Smooth muscle cell (in vitro differentiated cells): ENCODE measurements around the gene RIMBP2. TPM values are rescaled to one million over a fixed set of nuclear protein-coding genes. Genes with fewer than 3 reads are reported as not detected.

Experiments
- DNase-seq: peaks from one replicate; lab custom pipeline; 2025; ENCODE audit not compliant: unreplicated experiment; lab: John Stamatoyannopoulos, UW
- H2AFZ ChIP-seq: fragments of 200-600 bp; sonication (generic); 2 replicates; pipeline ENCODE4 v1.6.0; 2016; ENCODE audit warnings: antibody characterized with exemption, low read depth, mild to moderate bottlenecking
- H3F3A ChIP-seq: fragments of 200-600 bp; sonication (generic); 2 replicates; pipeline ENCODE4 v1.6.0; 2017; ENCODE audit warnings: antibody characterized with exemption, low read depth
- H3K27ac ChIP-seq: fragments of 200-600 bp; sonication (generic); 2 replicates; pipeline ENCODE4 v1.5.1; 2016; ENCODE audit warnings: low read depth, mild to moderate bottlenecking
- H3K27me3 ChIP-seq: fragments of 200-600 bp; sonication (generic); 2 replicates; pipeline ENCODE4 v1.6.1; 2016; ENCODE audit warnings: low read depth, mild to moderate bottlenecking
- H3K36me3 ChIP-seq: fragments of 200-600 bp; sonication (generic); 2 replicates; pipeline ENCODE4 v1.5.1; 2016; ENCODE audit warnings: low read depth
- H3K4me1 ChIP-seq: fragments of 200-600 bp; sonication (generic); 2 replicates; pipeline ENCODE4 v1.5.1; 2016; ENCODE audit warnings: low read depth
- H3K4me2 ChIP-seq: fragments of 200-600 bp; sonication (generic); 2 replicates; pipeline ENCODE4 v1.6.0; 2016; ENCODE audit warnings: mild to moderate bottlenecking
- H3K4me3 ChIP-seq: fragments of 200-600 bp; sonication (generic); 2 replicates; pipeline ENCODE4 v1.5.1; 2016; ENCODE audit warnings: mild to moderate bottlenecking
- H3K79me2 ChIP-seq: fragments of 200-600 bp; sonication (generic); 2 replicates; pipeline ENCODE4 v1.6.0; 2016; ENCODE audit warnings: low read depth, mild to moderate bottlenecking
- H3K9ac ChIP-seq: fragments of 200-600 bp; sonication (generic); 2 replicates; pipeline ENCODE4 v1.6.0; 2016; ENCODE audit warnings: low read depth
- H3K9me3 ChIP-seq: fragments of 200-600 bp; sonication (generic); replicated peaks from 2 replicates; pipeline ENCODE4 v1.5.1; 2016; ENCODE audit warnings: low read depth
- H4K20me1 ChIP-seq: fragments of 200-600 bp; sonication (generic); 2 replicates; pipeline ENCODE4 v1.6.0; 2016; ENCODE audit warnings: low read depth
- CTCF ChIP-seq: fragments of 200-600 bp; sonication (generic); IDR thresholded peaks from 2 replicates; pipeline ENCODE4 v1.5.1; 2017; ENCODE audit warnings: borderline replicate concordance, mild to moderate bottlenecking, antibody characterized with exemption; ENCODE audit not compliant: insufficient read depth, poor library complexity, severe bottlenecking
- WGBS: methylation state at CpG from one replicate; pipeline ENCODE4 v1.1.7; 2016; ENCODE audit warnings: low lambda C conversion rate; 5-methylcytosine and 5-hydroxymethylcytosine counted together
- polyA plus RNA-seq: library from polyadenylated mRNA; unstranded; fragments of >200 nt; fragmentation: Nextera tagmentation; extraction: Ambion mirVana; gene quantifications from 2 replicates; pipeline ENCODE4 v1.2.1, GENCODE V29; 2016
- total RNA-seq: library from RNA; depleted of rRNA; stranded (reverse); fragments of >200 nt; gene quantifications from 2 replicates; pipeline ENCODE4 v1.2.3, GENCODE V29; 2014

Gene RIMBP2
- total and polyA plus RNA-seq, 2 experiments from 2014 or later = 2.3 TPM; not detected in 1

- Histone ChIP-seq H3K4me1 (no peaks in the 10 kb centered on the region), H3K4me2 (no peak overlapping the region), H3K79me2 (no peaks in the 10 kb centered on the region), H3K27me3 (peaks cover 6% of the 10 kb centered on the region), H3K36me3 (no peaks in the 10 kb centered on the region), H3K9me3 (no peaks in the 10 kb centered on the region), H2AFZ (no peak overlapping the region), H3F3A (no peaks in the 10 kb centered on the region), H3K27ac (no peak overlapping the region), H3K4me3 (no peak overlapping the region), H4K20me1 (no peaks in the 10 kb centered on the region), H3K9ac (no peak overlapping the region)
- 84% methylated on average over 13 of the region's 13 CpGs for WGBS
- DNase-seq = no peak
- TF ChIP-seq CTCF = no peak
Measured at GRCh38 chr12:130375296-130376287, 340.5 kb downstream of the RIMBP2 start.

- Histone ChIP-seq H3K27ac (no peak overlapping the region), H3K4me2 (no peak overlapping the region), H3K27me3 (peaks cover 6% of the 10 kb centered on the region), H3K4me3 (no peak overlapping the region), H3K9ac (no peak overlapping the region), H3K36me3 (no peaks in the 10 kb centered on the region), H2AFZ (no peak overlapping the region), H3K79me2 (no peaks in the 10 kb centered on the region), H3F3A (no peaks in the 10 kb centered on the region), H4K20me1 (no peaks in the 10 kb centered on the region), H3K4me1 (no peaks in the 10 kb centered on the region), H3K9me3 (no peaks in the 10 kb centered on the region)
- 95% methylated on average over 4 of the region's 4 CpGs for WGBS
- DNase-seq = no peak
- TF ChIP-seq CTCF = no peak
Measured at GRCh38 chr12:130374083-130374482, 342.0 kb downstream of the RIMBP2 start.

GRCh38 chr12:130372936-130373335 lies 343.2 kb downstream of the RIMBP2 start:
- no peak for DNase-seq
- Histone ChIP-seq H3K79me2 (no peaks in the 10 kb centered on the region), H3K27me3 (peaks cover 6% of the 10 kb centered on the region), H3K36me3 (no peaks in the 10 kb centered on the region), H3K4me2 (no peak overlapping the region), H3F3A (no peaks in the 10 kb centered on the region), H2AFZ (no peak overlapping the region), H3K4me1 (no peaks in the 10 kb centered on the region), H3K4me3 (no peak overlapping the region), H3K27ac (no peak overlapping the region), H4K20me1 (no peaks in the 10 kb centered on the region), H3K9me3 (no peaks in the 10 kb centered on the region), H3K9ac (no peak overlapping the region)
- 82% methylated on average over 4 of the region's 4 CpGs for WGBS
- no peak for TF ChIP-seq CTCF
